HG03095 (cell line): ENCODE data around the gene ZNF518A.
A peak's percentile ranks its signal among the peaks of the same experiment; 100 is the strongest.

Experiments
- ATAC-seq: cut with Tn5 transposase; IDR thresholded peaks from one replicate; pipeline ENCODE4 v1.9.1; 2021; ENCODE audit warnings: moderate library complexity; ENCODE audit not compliant: unreplicated experiment

Gene ZNF518A

GRCh38 chr10:96129387-96130325 lies at the start of gene ZNF518A:
TSS of gene ZNF518A (plus strand) at chr10:96130297. CDS start at chr10:96156323, 26,026 bp downstream.
- ATAC-seq: peak; percentile 83

- ATAC-seq: no peak
Observed at GRCh38 chr10:96082153-96082552, 47.9 kb upstream of the ZNF518A start.

GRCh38 chr10:96082748-96083147 lies 47.3 kb upstream of the ZNF518A start:
- ATAC-seq: no peak

GRCh38 chr10:96089116-96089515 lies 41.0 kb upstream of the ZNF518A start:
- no peak for ATAC-seq

- peak; percentile 85 for ATAC-seq
Observed at GRCh38 chr10:96089670-96090462, 40.2 kb upstream of the ZNF518A start.

GRCh38 chr10:96090463-96090800 lies 39.7 kb upstream of the ZNF518A start:
- no peak for ATAC-seq

GRCh38 chr10:96092999-96093767 lies 36.9 kb upstream of the ZNF518A start:
- no peak for ATAC-seq

GRCh38 chr10:96093948-96094347 lies 36.1 kb upstream of the ZNF518A start:
- no peak for ATAC-seq

GRCh38 chr10:96096958-96097357 lies 33.1 kb upstream of the ZNF518A start:
- ATAC-seq: no peak

- no peak for ATAC-seq
Observed at GRCh38 chr10:96097865-96098264, 32.2 kb upstream of the ZNF518A start.

- no peak for ATAC-seq
Observed at GRCh38 chr10:96107623-96108038, 22.5 kb upstream of the ZNF518A start.

- ATAC-seq: no peak
Observed at GRCh38 chr10:96112531-96112930, 17.6 kb upstream of the ZNF518A start.

- ATAC-seq: no peak
Observed at GRCh38 chr10:96118604-96119450, 11.3 kb upstream of the ZNF518A start.

GRCh38 chr10:96122824-96123223 lies 7.3 kb upstream of the ZNF518A start:
- no peak for ATAC-seq

GRCh38 chr10:96124230-96125141 lies 5.6 kb upstream of the ZNF518A start:
- no peak for ATAC-seq

- ATAC-seq: no peak
Observed at GRCh38 chr10:96125142-96125515, 5.0 kb upstream of the ZNF518A start.

GRCh38 chr10:96130326-96130995 lies 364 bp downstream of the ZNF518A start:
- peak; percentile 56 for ATAC-seq

GRCh38 chr10:96131621-96132020 lies 1.5 kb downstream of the ZNF518A start:
- ATAC-seq: no peak

GRCh38 chr10:96133135-96133534 lies 3.0 kb downstream of the ZNF518A start:
- no peak for ATAC-seq
